Stimulated activated CD4-positive, alpha-beta T cell treated with anti-CD3 and anti-CD28 coated beads, Interleukin-1b, Interleukin-23, amount 100 ng/mL, for 48 hours (primary cell): Measurements from ENCODE around the gene S100A6.
"Not testable (repeated sequence)": the region's sequence is repeated elsewhere in the genome, so short reads cannot be mapped to it uniquely, and the experiment has no call there.

ENCODE experiments used
- DNase-seq: peaks from one replicate; pipeline ENCODE4 v3.0.0-alpha.2; 2020

Gene S100A6

GRCh38 chr1:153563483-153563901, 27.7 kb upstream of the S100A6 start:
- DNase-seq: no peak

GRCh38 chr1:153562021-153562420, 26.2 kb upstream of the S100A6 start:
- DNase-seq: not testable (repeated sequence)

- no peak for DNase-seq
Measured at GRCh38 chr1:153561466-153561985, 25.7 kb upstream of the S100A6 start.

GRCh38 chr1:153560771-153561465, 25.1 kb upstream of the S100A6 start:
- no peak for DNase-seq

- no peak for DNase-seq
Measured at GRCh38 chr1:153560241-153560640, 24.4 kb upstream of the S100A6 start.

GRCh38 chr1:153557877-153558276, 22.1 kb upstream of the S100A6 start:
- no peak for DNase-seq

GRCh38 chr1:153556348-153556747, 20.6 kb upstream of the S100A6 start:
- DNase-seq: no peak

- no peak for DNase-seq
Measured at GRCh38 chr1:153553830-153554541, 18.2 kb upstream of the S100A6 start.

- no peak for DNase-seq
Measured at GRCh38 chr1:153553096-153553495, 17.3 kb upstream of the S100A6 start.

- DNase-seq: no peak
Measured at GRCh38 chr1:153552335-153552734, 16.5 kb upstream of the S100A6 start.

- no peak for DNase-seq
Measured at GRCh38 chr1:153550827-153551500, 15.2 kb upstream of the S100A6 start.

GRCh38 chr1:153550398-153550758, 14.6 kb upstream of the S100A6 start:
- DNase-seq: no peak

- no peak for DNase-seq
Measured at GRCh38 chr1:153549741-153550397, 14.1 kb upstream of the S100A6 start.

- no peak for DNase-seq
Measured at GRCh38 chr1:153548722-153549688, 13.2 kb upstream of the S100A6 start, which contains the start of gene S100A3. Gene S100A3 (minus strand): TSS chr1:153549258. CDS start chr1:153548485, 773 bp downstream.

- DNase-seq: no peak
Measured at GRCh38 chr1:153547560-153548551, 12.1 kb upstream of the S100A6 start.

- DNase-seq: no peak
Measured at GRCh38 chr1:153546796-153547559, 11.2 kb upstream of the S100A6 start.

GRCh38 chr1:153546371-153546770, 10.6 kb upstream of the S100A6 start:
- no peak for DNase-seq

- DNase-seq: peak; percentile 96
Measured at GRCh38 chr1:153545067-153546055, 9.6 kb upstream of the S100A6 start, which contains the start of gene S100A4. Gene S100A4 (minus strand): TSS chr1:153545806. CDS start chr1:153544794, 1,012 bp downstream.
